SJSA1 (cell line): ENCODE measurements around the gene UCMA. TPM values are rescaled to one million over a fixed set of nuclear protein-coding genes. Genes with fewer than 3 reads are reported as not detected.
"Not testable (repeated sequence)": the region's sequence is repeated elsewhere in the genome, so short reads cannot be mapped to it uniquely, and the experiment has no call there.

ENCODE experiments used
- DNase-seq, 2 experiments: peaks; one replicate each; pipeline ENCODE4 v3.0.0-alpha.2; 2015 to 2020; ENCODE audit warnings: low spot score in 2 of 2, low read depth in 1 of 2
- H3K27ac ChIP-seq: fragments of 250-450 bp; sonication (Bioruptor Pico); 2 replicates; pipeline ENCODE4 v1.5.1; 2020; ENCODE audit warnings: mild to moderate bottlenecking, moderate library complexity
- H3K27me3 ChIP-seq: fragments of 250-450 bp; sonication (Bioruptor Pico); replicated peaks from 2 replicates; pipeline ENCODE4 v1.5.1; 2020; ENCODE audit warnings: mild to moderate bottlenecking, moderate library complexity
- H3K36me3 ChIP-seq: fragments of 250-450 bp; sonication (Bioruptor Pico); 2 replicates; pipeline ENCODE4 v1.5.1; 2020; ENCODE audit warnings: mild to moderate bottlenecking
- H3K4me1 ChIP-seq: fragments of 250-450 bp; sonication (Bioruptor Pico); replicated peaks from 2 replicates; pipeline ENCODE4 v1.6.1; 2021; ENCODE audit warnings: mild to moderate bottlenecking
- H3K4me3 ChIP-seq: fragments of 250-450 bp; sonication (Bioruptor Pico); 2 replicates; pipeline ENCODE4 v1.5.1; 2020; ENCODE audit warnings: mild to moderate bottlenecking
- H3K9me3 ChIP-seq: fragments of 250-450 bp; sonication (Bioruptor Pico); replicated peaks from 2 replicates; pipeline ENCODE4 v1.5.1; 2020; ENCODE audit warnings: mild to moderate bottlenecking
- total RNA-seq: library from RNA; depleted of rRNA; stranded (reverse); fragments of >200 nt; shearing (Covaris generic); gene quantifications from 2 replicates; pipeline ENCODE4 v1.2.3, GENCODE V29; 2014

Gene UCMA
- total RNA-seq, 1 experiment from 2014 or later = not detected

DNA sequence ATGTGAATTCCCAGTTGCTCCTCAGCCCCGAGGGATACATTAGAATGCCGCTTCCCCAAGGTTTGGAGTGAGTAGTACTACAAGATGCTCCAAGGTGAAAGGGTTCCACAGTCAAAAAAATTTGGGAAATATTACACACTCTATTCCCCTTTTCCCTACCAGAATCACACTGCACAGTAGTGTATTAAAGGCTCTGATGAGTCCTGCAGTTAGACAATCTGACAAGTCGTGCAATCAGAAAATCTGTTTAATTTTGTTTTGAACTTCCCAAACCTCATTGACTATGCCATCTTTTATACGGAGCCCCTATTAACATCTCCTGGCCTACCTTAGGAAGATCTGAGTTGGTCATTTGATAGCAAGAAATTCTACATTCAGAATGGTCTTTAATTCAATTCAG is 13.6 kb upstream of the UCMA start:
- Histone ChIP-seq H3K27ac (no peak overlapping the region), H3K4me3 (no peak overlapping the region), H3K27me3 (no peaks in the 10 kb centered on the region), H3K36me3 (no peaks in the 10 kb centered on the region), H3K9me3 (no peaks in the 10 kb centered on the region), H3K4me1 (no peaks in the 10 kb centered on the region)
- no peak for DNase-seq

DNA sequence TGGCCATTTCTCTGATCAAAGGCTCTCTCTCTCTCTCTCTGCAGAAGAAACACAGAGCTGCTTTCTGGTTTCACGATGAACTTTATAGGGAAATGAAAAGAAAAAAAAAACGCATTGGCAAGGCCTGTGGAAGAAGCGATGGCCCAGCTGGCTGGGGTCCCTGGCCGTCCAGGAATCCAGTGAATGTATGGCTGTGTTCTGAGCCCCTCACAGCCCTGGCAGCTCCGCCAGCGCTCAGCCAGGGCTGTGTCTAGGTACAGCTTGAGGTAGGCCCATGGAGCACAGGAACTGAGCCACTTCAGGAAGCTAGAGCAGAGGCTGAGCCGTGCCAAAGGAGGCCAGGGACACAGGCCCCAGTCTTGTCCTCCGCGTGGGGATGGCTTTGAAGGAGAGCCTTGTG is 13.1 kb upstream of the UCMA start:
- no peaks in the 10 kb centered on the region for H3K27me3 ChIP-seq
- no peaks in the 10 kb centered on the region for H3K36me3 ChIP-seq
- H3K4me3 ChIP-seq = no peak overlapping the region
- no peak for DNase-seq
- no peaks in the 10 kb centered on the region for H3K9me3 ChIP-seq
- H3K4me1 ChIP-seq = no peaks in the 10 kb centered on the region
- H3K27ac ChIP-seq = no peak overlapping the region

GRCh38 chr10:13242260-13242659 is 8.1 kb upstream of the UCMA start:
- not testable (repeated sequence) for DNase-seq, H3K4me3 ChIP-seq, H3K4me1 ChIP-seq, H3K9me3 ChIP-seq, H3K27ac ChIP-seq, H3K27me3 ChIP-seq, H3K36me3 ChIP-seq

DNA sequence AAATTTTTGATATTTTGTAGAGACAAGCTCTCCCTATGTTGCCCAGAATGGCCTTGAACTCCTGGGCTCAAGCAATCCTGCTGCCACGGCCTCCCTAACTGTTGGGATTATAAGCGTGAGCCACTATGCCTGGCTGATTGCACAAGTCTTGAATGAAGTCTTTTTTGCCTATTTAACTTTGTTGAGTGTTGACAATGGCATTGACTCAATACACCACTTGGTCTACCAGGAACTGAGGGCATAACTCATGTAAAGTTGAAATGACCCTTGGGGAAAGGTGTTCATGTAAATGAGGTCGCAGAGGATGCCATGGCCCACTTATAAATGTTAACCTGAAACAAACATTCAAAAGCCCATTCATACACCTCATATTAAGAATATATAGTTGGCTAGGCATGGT is 7.4 kb upstream of the UCMA start:
- no peak overlapping the region for H3K27ac ChIP-seq
- H3K4me3 ChIP-seq = no peak overlapping the region
- H3K4me1 ChIP-seq = no peaks in the 10 kb centered on the region
- no peak for DNase-seq
- no peaks in the 10 kb centered on the region for H3K36me3 ChIP-seq
- H3K27me3 ChIP-seq = no peaks in the 10 kb centered on the region
- H3K9me3 ChIP-seq = no peaks in the 10 kb centered on the region

DNA sequence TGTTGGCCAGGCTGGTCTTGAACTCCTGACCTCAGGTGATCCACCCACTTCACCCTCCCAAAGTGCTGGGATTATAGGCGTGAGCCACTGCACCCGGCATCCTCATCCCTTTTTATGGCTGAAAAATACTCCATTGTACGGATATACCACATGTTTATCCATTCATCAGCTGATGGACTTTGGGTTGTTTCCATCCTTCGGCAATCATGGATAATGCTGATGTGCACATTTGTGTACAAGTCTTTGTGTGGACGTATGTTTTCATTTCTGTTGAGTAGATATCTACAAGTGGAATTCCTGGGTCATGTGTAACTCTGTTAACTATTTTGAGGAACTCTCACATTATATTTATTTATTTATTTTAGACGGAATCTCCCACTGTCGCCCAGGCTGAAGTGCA is 5.7 kb upstream of the UCMA start:
- DNase-seq = no peak
- no peaks in the 10 kb centered on the region for H3K9me3 ChIP-seq

DNA sequence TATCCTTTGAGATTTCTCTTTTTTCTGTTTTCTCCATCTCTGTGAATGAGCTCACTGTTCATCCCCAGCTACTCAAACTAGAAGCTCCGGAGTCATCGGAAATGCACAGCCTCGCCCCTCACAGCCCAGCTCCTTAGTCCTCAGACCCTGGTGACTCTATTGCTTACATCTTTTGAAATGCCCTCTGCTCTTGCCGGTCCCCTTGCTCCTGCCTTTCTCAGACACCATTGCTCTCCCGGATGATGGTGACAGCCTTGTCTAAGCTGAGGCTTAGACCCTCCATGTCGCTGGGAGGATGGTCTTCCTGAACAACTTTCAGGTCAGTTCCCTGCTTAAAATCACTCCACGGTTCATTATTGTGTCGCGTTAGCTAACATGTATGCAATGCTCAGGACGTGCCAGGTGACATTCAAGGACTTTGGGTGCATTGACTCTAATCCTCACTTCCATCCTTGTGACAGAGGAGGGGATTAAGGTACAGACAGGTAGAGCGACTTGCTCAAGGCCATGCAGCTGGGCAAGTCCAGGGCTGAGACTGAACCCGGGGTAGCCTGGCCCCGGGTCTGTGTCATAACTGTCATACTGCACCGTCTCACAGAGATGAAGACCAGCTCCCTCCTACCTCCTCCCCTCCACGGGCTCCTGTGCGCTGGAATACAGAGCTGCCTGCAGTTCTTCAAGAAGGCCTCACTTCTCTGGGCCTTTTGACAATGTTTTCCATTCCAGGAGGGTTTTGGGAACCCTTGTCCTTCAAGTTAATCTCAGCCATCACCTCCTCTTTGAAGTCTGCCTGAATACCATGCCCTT is 4.3 kb upstream of the UCMA start:
- Histone ChIP-seq H3K4me1 (no peaks in the 10 kb centered on the region), H3K27ac (no peak overlapping the region), H3K4me3 (no peak overlapping the region), H3K27me3 (no peaks in the 10 kb centered on the region), H3K36me3 (no peaks in the 10 kb centered on the region), H3K9me3 (no peaks in the 10 kb centered on the region)
- DNase-seq = no peak

More for the DNA sequence above, 5.7 kb upstream of the UCMA start:
- H3K27me3 ChIP-seq = no peaks in the 10 kb centered on the region
- no peaks in the 10 kb centered on the region for H3K4me1 ChIP-seq
- H3K4me3 ChIP-seq = no peak overlapping the region
- H3K27ac ChIP-seq = no peak overlapping the region
- H3K36me3 ChIP-seq = no peaks in the 10 kb centered on the region

GRCh38 chr10:13236638-13237037 is 2.5 kb upstream of the UCMA start:
- H3K4me3 ChIP-seq = no peak overlapping the region
- no peak for DNase-seq
- no peaks in the 10 kb centered on the region for H3K36me3 ChIP-seq
- no peak overlapping the region for H3K27ac ChIP-seq
- H3K27me3 ChIP-seq = peaks cover under 1% of the 10 kb centered on the region; the same call in 1 of the 2 replicates
- H3K9me3 ChIP-seq = no peaks in the 10 kb centered on the region
- H3K4me1 ChIP-seq = no peaks in the 10 kb centered on the region

DNA sequence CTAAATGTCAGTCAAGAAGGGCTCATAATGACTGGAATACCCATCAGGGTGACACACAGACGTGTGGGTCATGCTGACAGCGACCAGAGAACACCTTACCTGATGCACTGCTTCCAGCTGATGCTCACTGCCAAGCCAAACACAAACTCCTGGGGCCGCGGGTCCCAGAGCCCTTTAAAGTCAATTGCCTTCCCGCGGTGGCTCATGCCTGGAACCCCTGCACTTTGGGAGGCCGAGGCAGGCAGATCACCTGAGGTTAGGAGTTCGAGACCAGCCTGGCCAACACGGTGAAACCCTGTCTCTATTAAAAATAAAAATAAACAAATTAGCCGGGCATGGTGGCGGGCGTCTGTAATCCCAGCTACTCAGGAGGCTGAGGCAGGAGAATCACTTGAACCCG is 562 bp upstream of the UCMA start:
- not testable (repeated sequence) for H3K9me3 ChIP-seq, DNase-seq, H3K4me3 ChIP-seq, H3K27ac ChIP-seq, H3K36me3 ChIP-seq, H3K27me3 ChIP-seq, H3K4me1 ChIP-seq

DNA sequence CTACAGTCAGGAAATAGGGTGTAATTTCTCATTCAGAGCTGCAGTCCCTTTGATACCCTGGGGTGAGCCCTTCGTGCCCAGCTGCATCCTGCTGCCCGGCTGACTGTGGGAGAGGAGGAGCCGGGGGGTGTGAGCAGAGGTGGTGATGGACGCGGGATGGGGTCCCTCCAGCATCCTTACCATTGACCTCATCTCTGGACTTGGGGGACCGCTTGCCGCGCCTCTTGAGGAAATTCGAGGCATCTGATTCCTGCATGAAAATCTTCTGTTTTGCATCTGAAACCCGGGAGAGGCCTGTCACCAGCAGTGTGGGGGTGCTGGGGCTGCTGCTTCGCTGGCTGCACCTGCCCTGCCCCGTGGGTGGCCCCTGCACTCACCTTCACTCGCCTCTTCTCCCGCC is 816 bp downstream of the UCMA start:
- no peak for DNase-seq
- Histone ChIP-seq H3K4me1 (no peaks in the 10 kb centered on the region), H3K9me3 (no peaks in the 10 kb centered on the region), H3K4me3 (no peak overlapping the region), H3K27me3 (peaks cover 4% of the 10 kb centered on the region; the same call in 1 of the 2 replicates), H3K27ac (no peak overlapping the region), H3K36me3 (no peaks in the 10 kb centered on the region)

GRCh38 chr10:13231808-13232207 is 2.4 kb downstream of the UCMA start:
- Histone ChIP-seq H3K4me1 (no peaks in the 10 kb centered on the region), H3K9me3 (no peaks in the 10 kb centered on the region), H3K27ac (no peak overlapping the region), H3K4me3 (no peak overlapping the region), H3K27me3 (peaks cover 4% of the 10 kb centered on the region; the same call in 1 of the 2 replicates), H3K36me3 (no peaks in the 10 kb centered on the region)
- DNase-seq = no peak

GRCh38 chr10:13231190-13231589 is 3.0 kb downstream of the UCMA start:
- no peaks in the 10 kb centered on the region for H3K4me1 ChIP-seq
- no peak overlapping the region for H3K4me3 ChIP-seq
- H3K27ac ChIP-seq = no peak overlapping the region
- DNase-seq = no peak
- no peaks in the 10 kb centered on the region for H3K9me3 ChIP-seq
- H3K36me3 ChIP-seq = no peaks in the 10 kb centered on the region
- H3K27me3 ChIP-seq = peaks cover 4% of the 10 kb centered on the region; the same call in 1 of the 2 replicates

- H3K4me1 ChIP-seq = no peaks in the 10 kb centered on the region
- DNase-seq = no peak
Observed at GRCh38 chr10:13227031-13227430, 7.1 kb downstream of the UCMA start.

DNA sequence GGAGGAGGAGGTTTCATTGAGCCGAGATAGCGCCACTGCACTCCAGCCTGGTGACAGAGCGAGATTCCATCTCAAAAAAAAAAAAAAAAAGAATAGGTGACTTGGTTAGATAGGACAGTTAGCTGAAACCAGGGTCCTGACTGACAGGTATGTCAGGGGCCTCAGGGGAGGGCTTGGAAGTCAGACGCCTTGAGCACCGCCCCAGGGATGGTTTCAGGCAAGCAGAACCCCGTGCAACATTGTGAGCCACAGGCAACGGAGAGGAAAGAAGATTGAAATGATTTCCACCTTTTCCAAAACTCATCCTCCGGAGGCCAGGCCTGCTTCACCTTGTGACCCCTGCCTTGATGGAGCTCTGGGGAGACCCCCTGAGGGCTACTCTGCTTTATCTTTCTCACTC is 8.6 kb downstream of the UCMA start:
- H3K36me3 ChIP-seq = no peaks in the 10 kb centered on the region
- H3K27ac ChIP-seq = no peak overlapping the region
- no peaks in the 10 kb centered on the region for H3K9me3 ChIP-seq
- no peak overlapping the region for H3K4me3 ChIP-seq
- H3K4me1 ChIP-seq = no peaks in the 10 kb centered on the region
- H3K27me3 ChIP-seq = no peaks in the 10 kb centered on the region
- no peak for DNase-seq

More at GRCh38 chr10:13227031-13227430, 7.1 kb downstream of the UCMA start:
- no peak overlapping the region for H3K4me3 ChIP-seq
- no peaks in the 10 kb centered on the region for H3K9me3 ChIP-seq
- H3K27me3 ChIP-seq = peaks cover 4% of the 10 kb centered on the region; the same call in 1 of the 2 replicates
- no peak overlapping the region for H3K27ac ChIP-seq
- H3K36me3 ChIP-seq = no peaks in the 10 kb centered on the region

- no peak for DNase-seq
- H3K27me3 ChIP-seq = no peaks in the 10 kb centered on the region
- no peaks in the 10 kb centered on the region for H3K4me1 ChIP-seq
- no peaks in the 10 kb centered on the region for H3K9me3 ChIP-seq
- H3K4me3 ChIP-seq = no peak overlapping the region
- no peaks in the 10 kb centered on the region for H3K36me3 ChIP-seq
- no peak overlapping the region for H3K27ac ChIP-seq
Observed at GRCh38 chr10:13224210-13224995, 9.8 kb downstream of the UCMA start.
